HG03575 (cell line): ENCODE results near the gene ARHGAP18.

Experiments used
- ATAC-seq: cut with Tn5 transposase; IDR thresholded peaks from one replicate; pipeline ENCODE4 v1.9.1; 2021; ENCODE audit not compliant: unreplicated experiment, insufficient number of reproducible peaks, low FRiP score; ENCODE audit errors: extremely low read depth

Gene ARHGAP18

DNA sequence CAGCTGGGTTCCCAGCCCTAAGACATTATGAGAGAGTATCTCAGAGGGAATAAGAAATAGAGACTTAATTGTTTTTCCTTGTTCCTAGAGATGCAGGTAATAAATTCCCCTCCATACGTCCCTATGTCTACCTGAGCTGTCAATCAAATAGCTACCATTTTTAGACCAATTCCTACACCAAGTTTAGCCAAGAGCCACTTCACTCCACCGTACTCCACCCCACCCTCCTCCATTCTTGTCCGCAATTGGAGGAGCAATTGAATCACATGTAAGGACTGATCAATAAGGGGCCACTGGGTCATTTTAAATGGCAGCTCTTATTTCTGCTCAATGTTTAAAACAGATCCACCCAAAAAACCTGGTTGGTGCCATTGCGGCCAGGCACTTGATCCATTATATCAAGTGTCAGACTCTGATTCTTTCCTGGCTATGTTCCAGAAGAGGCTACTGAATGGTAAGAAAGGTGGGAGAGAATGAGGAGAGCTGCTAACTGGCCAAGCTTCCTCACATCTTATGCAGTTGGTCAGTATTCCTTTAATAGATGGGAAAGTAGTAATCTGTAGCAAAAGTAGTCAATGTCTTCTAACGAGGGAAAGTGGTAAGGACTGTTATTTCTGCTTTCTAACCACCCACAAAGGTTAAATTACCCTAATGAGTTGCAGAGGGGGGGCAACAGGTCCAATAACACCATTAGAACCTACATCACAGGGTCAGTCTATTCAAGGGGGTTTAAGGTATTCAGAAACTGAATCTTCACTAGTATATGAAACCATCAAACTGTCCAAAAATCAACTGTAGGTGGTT, 34.1 kb downstream of the ARHGAP18 start:
- no peak for ATAC-seq

- ATAC-seq = no peak
Measured at GRCh38 chr6:129673748-129674147, 36.2 kb downstream of the ARHGAP18 start.

GRCh38 chr6:129672881-129673631, 36.9 kb downstream of the ARHGAP18 start:
- ATAC-seq = peak; percentile 65

DNA sequence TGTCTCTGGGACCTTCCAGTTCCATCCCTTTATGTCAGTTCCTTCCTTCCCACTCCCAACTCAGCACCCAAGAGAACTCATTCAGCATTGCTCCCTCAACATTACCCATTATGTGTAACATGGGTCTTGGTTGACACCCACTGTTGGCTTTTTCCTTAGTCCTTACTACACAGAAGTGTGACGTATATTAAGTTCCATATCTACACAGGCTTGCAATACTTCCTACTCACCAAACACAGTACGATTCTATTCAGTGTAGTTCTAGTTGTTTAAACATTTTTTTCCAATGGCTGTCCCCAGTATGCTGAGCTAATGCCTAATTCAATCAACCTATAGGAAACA, 37.7 kb downstream of the ARHGAP18 start:
- ATAC-seq = no peak

- ATAC-seq = peak; percentile 64
Measured at GRCh38 chr6:129671442-129672340, 38.3 kb downstream of the ARHGAP18 start.

DNA sequence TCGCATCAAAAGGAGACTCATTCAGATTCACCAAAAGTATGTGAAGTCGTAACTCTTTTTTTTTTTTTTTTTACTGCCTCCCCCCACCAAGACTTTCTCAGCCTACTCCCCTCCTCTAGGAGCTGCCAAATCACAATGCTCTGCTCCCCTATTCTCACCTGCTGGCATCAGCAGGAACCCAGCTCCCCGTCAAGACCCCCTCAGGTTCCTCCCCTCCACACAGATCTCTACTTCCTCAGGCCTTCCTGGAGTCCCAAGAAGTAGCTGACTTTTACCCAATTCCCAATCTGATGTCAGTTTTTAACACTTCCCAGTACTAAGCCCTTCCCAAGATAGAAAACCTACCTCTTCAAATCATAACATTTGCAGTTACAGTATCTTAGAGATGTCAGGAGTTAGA, 39.3 kb downstream of the ARHGAP18 start:
- ATAC-seq = no peak

DNA sequence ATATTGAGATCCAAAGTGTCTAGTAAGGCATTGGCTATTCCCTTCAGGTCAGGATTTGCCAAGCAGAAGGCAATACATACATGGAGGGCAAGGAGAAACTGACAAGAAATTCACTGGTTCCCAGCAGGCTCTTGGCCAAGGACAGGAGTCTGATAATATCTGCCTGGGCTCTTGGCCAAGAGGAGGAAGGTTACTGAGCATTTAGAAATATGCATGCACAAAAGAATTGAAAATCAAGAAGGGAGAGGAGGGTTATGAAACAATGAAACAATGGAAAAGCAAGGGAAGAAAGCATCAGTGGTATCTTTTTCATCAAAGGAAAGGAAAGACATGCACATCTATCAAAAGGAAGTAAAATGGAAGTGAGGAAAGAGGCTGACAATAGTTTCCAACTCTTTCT, 42.4 kb downstream of the ARHGAP18 start:
- ATAC-seq = no peak

GRCh38 chr6:129667034-129667433, 42.9 kb downstream of the ARHGAP18 start:
- ATAC-seq = no peak

DNA sequence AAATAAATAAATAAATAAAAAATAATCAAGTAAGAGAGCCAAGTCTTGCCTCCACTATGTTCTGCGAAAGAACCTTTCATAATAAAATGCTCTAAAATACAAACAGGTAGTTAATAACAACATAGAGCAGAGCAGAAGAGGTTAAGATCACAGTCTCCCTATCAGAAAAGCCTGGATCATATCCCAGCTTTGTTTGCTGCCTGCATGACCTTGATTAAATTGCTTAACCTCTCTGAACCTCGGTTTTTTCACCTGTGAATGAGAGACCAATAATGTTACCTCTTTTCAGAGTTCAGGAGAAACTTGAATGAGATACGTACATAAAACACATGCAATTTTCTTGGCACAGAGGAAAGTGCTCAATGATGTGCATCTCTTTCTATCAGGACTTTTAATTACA, 44.4 kb downstream of the ARHGAP18 start:
- no peak for ATAC-seq

DNA sequence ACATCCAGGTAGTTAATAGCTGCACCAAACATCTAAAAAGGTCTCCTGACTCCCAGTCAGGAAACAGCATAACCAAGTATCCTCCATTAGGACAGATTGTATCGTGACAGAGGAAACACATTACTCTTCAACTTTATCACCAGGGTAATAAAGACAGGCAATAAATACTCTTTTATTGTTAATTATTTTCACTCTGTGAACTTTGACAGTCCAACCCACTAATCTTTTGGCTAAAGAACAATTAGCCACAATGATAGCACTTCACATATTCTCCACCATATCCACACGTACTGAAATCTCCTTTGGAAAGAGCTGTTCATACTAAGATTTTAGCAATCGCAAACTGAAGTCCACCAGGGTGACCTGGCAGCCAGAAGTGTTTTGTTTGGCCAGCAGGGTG, 46.4 kb downstream of the ARHGAP18 start:
- no peak for ATAC-seq

DNA sequence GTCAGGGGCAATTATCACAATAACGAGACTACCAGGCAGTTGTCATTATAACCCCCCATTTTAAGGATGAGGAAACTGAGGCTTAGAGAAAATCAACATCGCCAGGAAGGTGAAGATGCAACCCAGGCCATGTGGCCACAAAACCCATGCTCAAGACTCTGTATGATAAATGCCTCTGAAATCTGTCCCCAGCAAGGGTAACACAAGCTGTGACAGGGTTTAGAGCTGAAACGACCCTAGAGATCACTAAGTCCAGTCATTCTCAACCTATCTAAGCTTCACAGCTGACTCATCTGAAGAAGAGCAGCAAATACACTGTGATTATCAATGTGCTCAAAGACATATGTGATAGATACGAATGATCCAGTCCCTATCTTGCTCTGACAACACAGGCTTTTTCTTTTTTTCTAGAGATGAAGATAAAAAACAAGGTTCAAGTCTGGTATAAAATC, 47.0 kb downstream of the ARHGAP18 start:
- ATAC-seq = peak; percentile 57

- ATAC-seq = no peak
Measured at GRCh38 chr6:129662406-129662766, 47.6 kb downstream of the ARHGAP18 start.

DNA sequence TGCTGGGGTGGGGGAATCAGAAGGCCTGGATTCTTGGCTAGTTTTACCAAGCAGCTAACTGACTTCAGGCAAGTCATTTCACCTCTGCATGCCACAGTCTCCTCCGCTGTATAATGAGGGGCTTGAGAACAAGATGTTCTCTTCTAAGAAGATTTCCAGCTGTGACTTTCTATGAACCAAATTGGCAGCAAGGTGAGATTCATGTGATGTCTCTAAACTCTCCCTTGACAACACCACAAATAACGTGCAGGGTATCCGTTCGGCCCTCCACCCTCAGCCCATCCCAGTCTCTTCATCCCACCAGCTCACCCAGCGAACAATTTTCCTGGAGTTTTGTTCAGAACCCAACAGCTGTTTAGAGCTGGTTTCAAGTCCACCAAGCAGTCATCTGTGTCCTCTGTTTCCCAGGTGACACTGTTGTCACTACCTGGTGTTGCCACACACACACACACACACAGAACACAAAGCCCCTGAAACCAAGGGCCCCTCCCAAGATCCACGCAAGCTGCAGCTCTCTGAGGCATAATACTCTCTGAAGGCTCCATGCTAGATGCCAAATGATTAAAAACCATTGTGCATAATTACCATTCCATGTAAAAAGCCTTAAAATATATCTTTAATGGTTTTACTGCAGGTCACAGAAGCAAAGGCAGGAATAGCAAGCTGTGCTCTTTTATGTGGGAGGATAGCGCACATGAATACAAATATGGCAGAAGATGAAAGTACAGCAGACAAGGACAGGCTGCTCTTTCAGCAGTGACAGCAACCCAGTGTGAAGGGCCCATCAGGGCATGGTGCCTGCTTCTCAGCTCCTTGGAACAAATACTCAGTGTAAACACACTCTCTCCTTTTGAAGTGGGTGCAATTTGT, 48.2 kb downstream of the ARHGAP18 start:
- ATAC-seq = no peak

DNA sequence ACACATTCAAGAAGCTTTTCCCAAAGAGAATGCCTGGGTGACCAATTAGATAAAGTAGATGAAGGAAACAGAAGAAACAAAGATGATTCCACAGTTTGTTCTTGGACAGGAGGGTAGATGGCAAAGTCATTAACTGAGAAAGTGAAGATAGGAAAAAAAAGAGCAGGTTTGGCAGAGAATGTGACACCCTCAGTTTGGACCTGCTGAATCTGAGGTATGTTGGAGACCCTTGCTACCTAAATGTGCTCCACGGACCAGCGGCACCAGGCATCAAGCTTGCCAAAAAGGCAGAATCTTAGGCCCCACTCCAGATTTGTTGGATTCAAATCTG, 49.7 kb downstream of the ARHGAP18 start:
- ATAC-seq = no peak

GRCh38 chr6:129659590-129660345, 50.2 kb downstream of the ARHGAP18 start:
- ATAC-seq = no peak

DNA sequence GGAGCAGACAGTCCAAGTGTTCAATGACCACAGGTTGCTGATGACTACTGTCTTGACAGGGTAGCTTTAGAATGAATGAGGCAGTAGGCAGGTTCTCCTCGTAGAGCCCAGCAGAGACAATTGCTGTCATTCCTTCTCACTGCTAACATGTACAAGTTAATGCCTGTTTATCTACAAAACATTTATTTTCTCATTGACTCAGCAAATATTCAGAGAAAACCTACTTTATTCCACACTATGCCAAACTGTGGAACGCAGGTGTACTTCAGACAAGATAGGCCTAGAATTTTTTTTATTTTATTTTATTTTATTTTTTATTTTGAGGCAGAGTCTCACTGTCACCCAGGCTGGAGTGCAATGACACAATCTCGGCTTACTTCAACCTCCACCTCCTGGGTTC, 50.8 kb downstream of the ARHGAP18 start:
- no peak for ATAC-seq

DNA sequence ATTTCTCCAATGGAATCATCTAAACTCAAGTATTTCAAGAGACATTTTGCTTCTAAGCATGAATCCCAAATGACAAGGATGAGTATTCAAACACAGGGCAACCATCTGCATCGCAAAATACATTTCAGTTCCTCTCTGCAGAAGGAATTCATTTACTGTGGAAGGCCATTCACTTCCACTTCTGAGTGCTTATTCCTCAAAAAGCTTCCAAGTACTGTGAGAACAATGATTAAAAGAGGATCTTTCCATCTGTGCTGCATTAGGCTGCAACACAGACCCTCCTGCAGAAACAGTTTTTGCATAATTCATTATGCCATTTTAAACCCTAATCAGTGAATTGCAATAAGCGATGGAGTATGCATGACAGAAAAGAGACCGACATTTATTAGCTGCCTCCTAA, 52.5 kb downstream of the ARHGAP18 start:
- no peak for ATAC-seq

DNA sequence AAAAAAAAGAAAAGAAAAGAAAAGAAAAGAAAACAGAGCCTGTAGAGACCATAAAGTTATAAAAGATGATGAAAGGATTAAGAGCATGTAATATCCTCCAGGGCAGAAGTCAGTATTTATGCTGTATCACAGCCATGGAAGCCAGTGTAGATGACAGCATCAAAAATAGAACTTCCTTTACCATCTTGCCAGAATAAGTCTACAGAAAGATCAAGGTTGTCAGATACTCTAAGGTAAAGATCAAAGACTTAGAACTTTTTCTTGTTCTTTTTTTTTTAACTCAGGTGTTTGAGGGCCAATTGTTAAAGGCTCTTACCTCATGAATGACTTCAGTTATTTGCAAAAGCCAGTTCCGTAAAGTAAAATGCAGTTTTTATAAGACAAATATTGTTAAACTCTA, 54.6 kb downstream of the ARHGAP18 start:
- no peak for ATAC-seq
